ENCODE measurements around the gene SLAMF8. TPM values are rescaled to one million over a fixed set of nuclear protein-coding genes. Genes with fewer than 3 reads are reported as not detected.

The SLAMF8 gene
- total RNA-seq, 1 experiment from 2014 or later, result not detected

DNA sequence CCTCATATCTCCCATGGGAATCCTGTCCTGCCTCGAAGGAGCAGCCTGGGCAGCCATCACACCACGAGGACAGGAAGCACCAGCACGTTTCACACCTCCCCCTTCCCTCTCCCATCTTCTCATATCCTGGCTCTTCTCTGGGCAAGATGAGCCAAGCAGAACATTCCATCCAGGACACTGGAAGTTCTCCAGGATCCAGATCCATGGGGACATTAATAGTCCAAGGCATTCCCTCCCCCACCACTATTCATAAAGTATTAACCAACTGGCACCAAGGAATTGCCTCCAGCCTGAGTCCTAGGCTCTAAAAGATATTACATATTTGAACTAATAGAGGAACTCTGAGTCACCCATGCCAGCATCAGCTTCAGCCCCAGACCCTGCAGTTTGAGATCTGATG, 8.7 kb downstream of the SLAMF8 start:
- Histone ChIP-seq H3K18ac (ENCODE audit: insufficient read length, low read depth, low read length) (no peak overlapping the region), H3K4ac (ENCODE audit: low read depth, low read length) (no peak overlapping the region), H2BK120ac (ENCODE audit: low read depth, low read length, poor library complexity, severe bottlenecking) (no peak overlapping the region), H2BK12ac (ENCODE audit: insufficient read length, low read depth, low read length) (no peak overlapping the region), H3K9ac (ENCODE audit: extremely low read depth, insufficient read length, low read length) (no peak overlapping the region), H3T11ph (ENCODE audit: low read length) (no peak overlapping the region), H3K4me2 (ENCODE audit: insufficient read depth, insufficient read length, low read length) (no peak overlapping the region), H3K14ac (ENCODE audit: insufficient read depth, low read length) (no peak overlapping the region), H3K9me3 (ENCODE audit: control insufficient read depth, low read depth, low read length) (no peaks in the 10 kb centered on the region), H2BK20ac (ENCODE audit: low read depth, low read length, poor library complexity, severe bottlenecking) (no peak overlapping the region), H2AK5ac (ENCODE audit: insufficient read length, low read length) (no peak overlapping the region), H4K5ac (ENCODE audit: insufficient read length, low read depth, low read length) (no peak overlapping the region), H3K56ac (ENCODE audit: insufficient read length, low read depth, low read length) (no peak overlapping the region), H3K27me3 (ENCODE audit: insufficient read depth, low read length) (no peaks in the 10 kb centered on the region), H3K27ac (ENCODE audit: insufficient read length, low read depth, low read length) (no peak overlapping the region), H4K20me1 (ENCODE audit: control insufficient read depth, insufficient read depth, insufficient read length) (no peaks in the 10 kb centered on the region), H3K79me2 (ENCODE audit: insufficient read depth, low read length) (no peaks in the 10 kb centered on the region), H2BK15ac (ENCODE audit: low read depth, low read length) (no peak overlapping the region), H3K79me1 (ENCODE audit: insufficient read depth, low read depth, low read length, poor library complexity, severe bottlenecking) (no peaks in the 10 kb centered on the region), H4K8ac (replicated peaks; ENCODE audit: insufficient read length, low read depth, low read length) (no peak overlapping the region), H2BK5ac (ENCODE audit: insufficient read length, low read length) (no peak overlapping the region), H3K4me1 (ENCODE audit: insufficient read depth, low read length) (no peaks in the 10 kb centered on the region), H2AFZ (ENCODE audit: low read length) (no peak overlapping the region), H4K91ac (ENCODE audit: insufficient read length, low read depth, low read length) (no peak overlapping the region), H3K23me2 (ENCODE audit: insufficient read length, low read depth, low read length, poor library complexity, severe bottlenecking) (no peaks in the 10 kb centered on the region), H3K23ac (ENCODE audit: insufficient read length, low read depth, low read length) (no peak overlapping the region)
- Mint-ChIP-seq H3K36me3 (ENCODE audit: insufficient read depth in 1 of 3, low read depth in 3 of 3) (no peaks in the 10 kb centered on the region), H3K27ac (peak overlapping the region in 1 of 3 experiments; percentile 34; a peak in 1 of 7 replicates), H3K4me3 (no peak overlapping the region; a peak in 1 of 5 replicates), H3K27me3 (ENCODE audit: low read depth) (peaks cover 33% of the 10 kb centered on the region), H3K9me3 (no peaks in the 10 kb centered on the region), H3K4me1 (peaks cover 16 to 18% of the 10 kb centered on the region in 2 experiments)
- DNase-seq, result no peak
- no CpG with 5 or more reads among the region's 3 CpGs for WGBS (ENCODE audit: extremely low coverage, insufficient read length, low lambda C conversion rate)
- TF ChIP-seq, protein P1, sequence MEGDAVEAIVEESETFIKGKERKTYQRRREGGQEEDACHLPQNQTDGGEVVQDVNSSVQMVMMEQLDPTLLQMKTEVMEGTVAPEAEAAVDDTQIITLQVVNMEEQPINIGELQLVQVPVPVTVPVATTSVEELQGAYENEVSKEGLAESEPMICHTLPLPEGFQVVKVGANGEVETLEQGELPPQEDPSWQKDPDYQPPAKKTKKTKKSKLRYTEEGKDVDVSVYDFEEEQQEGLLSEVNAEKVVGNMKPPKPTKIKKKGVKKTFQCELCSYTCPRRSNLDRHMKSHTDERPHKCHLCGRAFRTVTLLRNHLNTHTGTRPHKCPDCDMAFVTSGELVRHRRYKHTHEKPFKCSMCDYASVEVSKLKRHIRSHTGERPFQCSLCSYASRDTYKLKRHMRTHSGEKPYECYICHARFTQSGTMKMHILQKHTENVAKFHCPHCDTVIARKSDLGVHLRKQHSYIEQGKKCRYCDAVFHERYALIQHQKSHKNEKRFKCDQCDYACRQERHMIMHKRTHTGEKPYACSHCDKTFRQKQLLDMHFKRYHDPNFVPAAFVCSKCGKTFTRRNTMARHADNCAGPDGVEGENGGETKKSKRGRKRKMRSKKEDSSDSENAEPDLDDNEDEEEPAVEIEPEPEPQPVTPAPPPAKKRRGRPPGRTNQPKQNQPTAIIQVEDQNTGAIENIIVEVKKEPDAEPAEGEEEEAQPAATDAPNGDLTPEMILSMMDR (conservative IDR thresholded peaks at IDR 0.05), result no peak
